HAP-1 (cell line): ENCODE results near the gene LAMA5.

Source experiments
- DNase-seq, 2 experiments: peaks; one replicate each; pipeline ENCODE4 v3.0.0-alpha.2; 2016 to 2020; ENCODE audit warnings: low spot score in 2 of 2
- H3K27me3 ChIP-seq: fragments of 250-450 bp; sonication (Bioruptor Pico); 2 replicates; pipeline ENCODE4 v1.5.1; 2020; ENCODE audit warnings: low read depth, mild to moderate bottlenecking, moderate library complexity
- H3K36me3 ChIP-seq: fragments of 250-450 bp; sonication (Bioruptor Pico); replicated peaks from 2 replicates; pipeline ENCODE4 v1.5.1; 2020; ENCODE audit warnings: mild to moderate bottlenecking
- H3K4me1 ChIP-seq: fragments of 250-450 bp; sonication (Bioruptor Pico); 2 replicates; pipeline ENCODE4 v1.5.1; 2020; ENCODE audit warnings: mild to moderate bottlenecking
- H3K4me3 ChIP-seq: fragments of 250-450 bp; sonication (Bioruptor Pico); 2 replicates; pipeline ENCODE4 v1.5.1; 2020; ENCODE audit warnings: mild to moderate bottlenecking, moderate library complexity
- H3K9me3 ChIP-seq: fragments of 250-450 bp; sonication (Bioruptor Pico); 2 replicates; pipeline ENCODE4 v1.5.1; 2020; ENCODE audit warnings: mild to moderate bottlenecking, moderate library complexity
- in situ Hi-C: fragments of 300-500 bp; cut with MboI; formaldehyde crosslinking; loops from 3 replicates; pipeline ENCODE4 v1.14.3; 2020; ENCODE audit warnings: low sequenced_read_pairs, inconsistent platforms, mixed read lengths

Gene LAMA5

GRCh38 chr20:62388839-62389600 is 21.9 kb upstream of the LAMA5 start:
- peaks cover 16% of the 10 kb centered on the region for H3K4me1 ChIP-seq
- in situ Hi-C loops: no loop called here
- peaks cover 55% of the 10 kb centered on the region for H3K36me3 ChIP-seq
- H3K27me3 ChIP-seq: no peaks in the 10 kb centered on the region
- DNase-seq: no peak
- H3K9me3 ChIP-seq: no peaks in the 10 kb centered on the region; the same call in 1 of the 2 replicates
- peak overlapping the region; percentile 0; the same call in 1 of the 2 replicates for H3K4me3 ChIP-seq

GRCh38 chr20:62387933-62388635 is 21.0 kb upstream of the LAMA5 start:
- Histone ChIP-seq H3K27me3 (no peaks in the 10 kb centered on the region), H3K9me3 (no peaks in the 10 kb centered on the region; the same call in 1 of the 2 replicates), H3K36me3 (peaks cover 52% of the 10 kb centered on the region), H3K4me3 (peak overlapping the region; percentile 83), H3K4me1 (peaks cover 16% of the 10 kb centered on the region)
- in situ Hi-C loops: no loop called here
- DNase-seq: no peak

- in situ Hi-C loops: no loop called here
- peak overlapping the region; percentile 83 for H3K4me3 ChIP-seq
- H3K27me3 ChIP-seq: no peaks in the 10 kb centered on the region
- peaks cover 45% of the 10 kb centered on the region for H3K36me3 ChIP-seq
- no peaks in the 10 kb centered on the region; the same call in 1 of the 2 replicates for H3K9me3 ChIP-seq
- no peak for DNase-seq
- H3K4me1 ChIP-seq: peaks cover 16% of the 10 kb centered on the region
Measured at GRCh38 chr20:62387219-62387913, 20.3 kb upstream of the LAMA5 start.

- peak within 1 kb of the TSS; percentile 83 for H3K4me3 ChIP-seq
- peaks cover 44% of the 10 kb centered on the region for H3K36me3 ChIP-seq
- H3K27me3 ChIP-seq: no peaks in the 10 kb centered on the region
- peak; percentile 84 to 95 for DNase-seq
- peaks cover 16% of the 10 kb centered on the region for H3K4me1 ChIP-seq
- H3K9me3 ChIP-seq: no peaks in the 10 kb centered on the region; the same call in 1 of the 2 replicates
- in situ Hi-C loops: no loop called here
Measured at GRCh38 chr20:62386383-62387218, 19.5 kb upstream of the LAMA5 start, which contains the start of gene RPS21. Gene RPS21, plus strand, starts transcription at chr20:62387103. Its CDS starts 236 bp downstream, at chr20:62387339.

GRCh38 chr20:62382306-62383198 is 15.4 kb upstream of the LAMA5 start:
- no peaks in the 10 kb centered on the region; the same call in 1 of the 2 replicates for H3K9me3 ChIP-seq
- no peak overlapping the region for H3K4me3 ChIP-seq
- in situ Hi-C loops: loop anchor here (5.0 kb wide), 1 partner anchor 75 kb away; no protein-coding TSS in a partner anchor
- DNase-seq: peak; percentile 71 to 90
- H3K27me3 ChIP-seq: no peaks in the 10 kb centered on the region
- peaks cover 4% of the 10 kb centered on the region for H3K36me3 ChIP-seq
- H3K4me1 ChIP-seq: peaks cover 3% of the 10 kb centered on the region

GRCh38 chr20:62381842-62382241 is 14.7 kb upstream of the LAMA5 start:
- peaks cover 3% of the 10 kb centered on the region; the same call in 1 of the 2 replicates for H3K4me1 ChIP-seq
- no peaks in the 10 kb centered on the region; the same call in 1 of the 2 replicates for H3K36me3 ChIP-seq
- no peak overlapping the region for H3K4me3 ChIP-seq
- H3K9me3 ChIP-seq: no peaks in the 10 kb centered on the region; the same call in 1 of the 2 replicates
- H3K27me3 ChIP-seq: no peaks in the 10 kb centered on the region
- in situ Hi-C loops: loop anchor here (5.0 kb wide), 1 partner anchor 75 kb away; no protein-coding TSS in a partner anchor
- DNase-seq: no peak

- in situ Hi-C loops: loop anchor here (5.0 kb wide), 1 partner anchor 74 kb away; no protein-coding TSS in a partner anchor
- H3K27me3 ChIP-seq: no peaks in the 10 kb centered on the region
- no peak for DNase-seq
- no peaks in the 10 kb centered on the region; the same call in 1 of the 2 replicates for H3K36me3 ChIP-seq
- H3K4me1 ChIP-seq: peaks cover 3% of the 10 kb centered on the region; the same call in 1 of the 2 replicates
- no peaks in the 10 kb centered on the region; the same call in 1 of the 2 replicates for H3K9me3 ChIP-seq
- H3K4me3 ChIP-seq: no peak overlapping the region
Measured at GRCh38 chr20:62381202-62381797, 14.2 kb upstream of the LAMA5 start.

GRCh38 chr20:62378215-62378614 is 11.1 kb upstream of the LAMA5 start:
- in situ Hi-C loops: no loop called here
- no peaks in the 10 kb centered on the region for H3K4me1 ChIP-seq
- no peak for DNase-seq

GRCh38 chr20:62377615-62378178 is 10.6 kb upstream of the LAMA5 start:
- H3K9me3 ChIP-seq: no peaks in the 10 kb centered on the region
- no peak overlapping the region for H3K4me3 ChIP-seq
- H3K4me1 ChIP-seq: no peaks in the 10 kb centered on the region
- H3K27me3 ChIP-seq: no peaks in the 10 kb centered on the region
- H3K36me3 ChIP-seq: no peaks in the 10 kb centered on the region
- no peak for DNase-seq
- in situ Hi-C loops: no loop called here

More at GRCh38 chr20:62378215-62378614, 11.1 kb upstream of the LAMA5 start:
- Histone ChIP-seq H3K9me3 (no peaks in the 10 kb centered on the region), H3K27me3 (no peaks in the 10 kb centered on the region), H3K4me3 (no peak overlapping the region), H3K36me3 (no peaks in the 10 kb centered on the region)

- Histone ChIP-seq H3K9me3 (no peaks in the 10 kb centered on the region), H3K36me3 (no peaks in the 10 kb centered on the region), H3K4me3 (no peak overlapping the region), H3K27me3 (no peaks in the 10 kb centered on the region), H3K4me1 (no peaks in the 10 kb centered on the region)
- in situ Hi-C loops: no loop called here
- no peak for DNase-seq
Measured at GRCh38 chr20:62377064-62377461, 10.0 kb upstream of the LAMA5 start.

GRCh38 chr20:62376112-62377063 is 9.3 kb upstream of the LAMA5 start:
- in situ Hi-C loops: no loop called here
- H3K36me3 ChIP-seq: no peaks in the 10 kb centered on the region
- no peak for DNase-seq
- H3K4me1 ChIP-seq: no peaks in the 10 kb centered on the region
- H3K4me3 ChIP-seq: no peak overlapping the region
- H3K9me3 ChIP-seq: no peaks in the 10 kb centered on the region
- no peaks in the 10 kb centered on the region for H3K27me3 ChIP-seq
